Gastrocnemius medialis (tissue), 4 donors: ENCODE measurements around the gene ABCB8. TPM values are rescaled to one million over a fixed set of nuclear protein-coding genes. Genes with fewer than 3 reads are reported as not detected.

Experiments
- ATAC-seq, 2 donors: fragments of 150-250 bp; one replicate each; pipeline ENCODE4 v1.9.1; 2016
- DNase-seq, 2 donors: peaks; one replicate each; pipeline ENCODE4 v3.0.0-alpha.2; 2019
- H3K27ac ChIP-seq, 4 donors: fragments of 200-600 bp; sonication (generic); 1 replicate in 1 of 4; 2 replicates in 3 of 4; pipeline ENCODE4 v1.5.1; 2016 to 2018; ENCODE audit warnings: mild to moderate bottlenecking in 2 of 4, moderate library complexity in 1 of 4
- H3K27me3 ChIP-seq, 3 donors: fragments of 200-600 bp; sonication (generic) in 2 of 3; 1 replicate in 1 of 3; 2 replicates in 2 of 3; pipeline versions ENCODE4 v1.5.1 to v1.6.0; 2016 to 2019; ENCODE audit warnings: mild to moderate bottlenecking in 1 of 3, moderate library complexity in 1 of 3
- H3K36me3 ChIP-seq, 2 donors: fragments of 200-600 bp; sonication (generic) in 1 of 2; one replicate each; pipeline ENCODE4 v1.5.1; 2017 to 2018
- H3K4me1 ChIP-seq, 2 donors: fragments of 200-600 bp; sonication (generic) in 1 of 2; one replicate each; pipeline ENCODE4 v1.5.1; 2016 to 2017; ENCODE audit warnings: mild to moderate bottlenecking in 2 of 2
- H3K4me3 ChIP-seq, 4 donors: fragments of 200-600 bp; sonication (generic) in 3 of 4; 1 replicate in 1 of 4; 2 replicates in 3 of 4; pipeline ENCODE4 v1.5.1; 2016 to 2019; ENCODE audit warnings: mild to moderate bottlenecking in 2 of 4
- H3K9me3 ChIP-seq, 3 donors: fragments of 200-600 bp; sonication (generic) in 2 of 3; 1 replicate in 1 of 3; 2 replicates in 2 of 3; pipeline ENCODE4 v1.5.1; 2016 to 2019
- POLR2A ChIP-seq, 2 donors: fragments of 450-650 bp; IDR thresholded peaks; one replicate each; pipeline ENCODE4 v1.6.1; 2017; ENCODE audit warnings: antibody characterized with exemption in 2 of 2, mild to moderate bottlenecking in 2 of 2, moderate library complexity in 2 of 2
- in situ Hi-C, 4 donors: fragments of 200-750 bp; cut with MboI; loops; one replicate each; pipeline versions ENCODE4 v1.15.0 to v1.8.0; 2017; ENCODE audit warnings: low sequenced_read_pairs in 4 of 4
- intact Hi-C: fragments of 100-400 bp; cut with DNase I; formaldehyde crosslinking; loops from one replicate; pipeline ENCODE4 v1.15.1; 2023; ENCODE audit warnings: low total_unique reads
- total RNA-seq, 4 donors: library from RNA; depleted of rRNA; stranded (reverse); fragments of >200 nt; gene quantifications; one replicate each; pipeline versions ENCODE4 v1.1.0 to v1.2.3, GENCODE V29; 2016
- TF ChIP-seq, protein P1 (sequence below), 5 experiments: fragments of 450-650 bp in 3 of 5; fragments of 200-600 bp in 2 of 5; sonication (generic) in 2 of 5; IDR thresholded peaks in 4 of 5; conservative IDR thresholded peaks in 1 of 5; 1 replicate in 4 of 5; 2 replicates in 1 of 5; pipeline ENCODE4 v1.5.1; 2016 to 2019; ENCODE audit warnings: antibody characterized with exemption in 5 of 5, mild to moderate bottlenecking in 3 of 5, moderate library complexity in 3 of 5

The ABCB8 gene
- total RNA-seq, 4 donors from 2014 or later: 10.4 to 25.7 (median 16.2) TPM

- intact Hi-C loops: loop anchor here (10.0 kb wide), 1 partner anchor 208 kb away; no protein-coding TSS in a partner anchor
- peaks cover 20 to 37% (median 25%) of the 10 kb centered on the region in 3 donors for H3K27me3 ChIP-seq
- no peaks in the 10 kb centered on the region for H3K36me3 ChIP-seq
- H3K27ac ChIP-seq: no peak overlapping the region
- no peak for ATAC-seq
- H3K4me3 ChIP-seq: no peak overlapping the region
- no peaks in the 10 kb centered on the region for H3K9me3 ChIP-seq
- DNase-seq: no peak
- TF ChIP-seq POLR2A (IDR thresholded peaks at IDR 0.05): no peak
- TF ChIP-seq, protein P1, sequence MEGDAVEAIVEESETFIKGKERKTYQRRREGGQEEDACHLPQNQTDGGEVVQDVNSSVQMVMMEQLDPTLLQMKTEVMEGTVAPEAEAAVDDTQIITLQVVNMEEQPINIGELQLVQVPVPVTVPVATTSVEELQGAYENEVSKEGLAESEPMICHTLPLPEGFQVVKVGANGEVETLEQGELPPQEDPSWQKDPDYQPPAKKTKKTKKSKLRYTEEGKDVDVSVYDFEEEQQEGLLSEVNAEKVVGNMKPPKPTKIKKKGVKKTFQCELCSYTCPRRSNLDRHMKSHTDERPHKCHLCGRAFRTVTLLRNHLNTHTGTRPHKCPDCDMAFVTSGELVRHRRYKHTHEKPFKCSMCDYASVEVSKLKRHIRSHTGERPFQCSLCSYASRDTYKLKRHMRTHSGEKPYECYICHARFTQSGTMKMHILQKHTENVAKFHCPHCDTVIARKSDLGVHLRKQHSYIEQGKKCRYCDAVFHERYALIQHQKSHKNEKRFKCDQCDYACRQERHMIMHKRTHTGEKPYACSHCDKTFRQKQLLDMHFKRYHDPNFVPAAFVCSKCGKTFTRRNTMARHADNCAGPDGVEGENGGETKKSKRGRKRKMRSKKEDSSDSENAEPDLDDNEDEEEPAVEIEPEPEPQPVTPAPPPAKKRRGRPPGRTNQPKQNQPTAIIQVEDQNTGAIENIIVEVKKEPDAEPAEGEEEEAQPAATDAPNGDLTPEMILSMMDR (IDR thresholded peaks at IDR 0.05 in 4 of 5, conservative IDR thresholded peaks at IDR 0.05 in 1 of 5): no peak
- in situ Hi-C loops: loop anchor here (10.0 to 25.0 kb wide), 2 partner anchors 78 to 195 kb away; no protein-coding TSS in a partner anchor
- peaks cover 0 to 9% of the 10 kb centered on the region in 2 donors for H3K4me1 ChIP-seq
Measured at GRCh38 chr7:150982351-150982750, 45.9 kb upstream of the ABCB8 start.

GRCh38 chr7:150983893-150984368, 44.3 kb upstream of the ABCB8 start:
- Histone ChIP-seq H3K9me3 (no peaks in the 10 kb centered on the region), H3K27me3 (peaks cover 15 to 29% (median 17%) of the 10 kb centered on the region in 3 donors), H3K36me3 (no peaks in the 10 kb centered on the region), H3K27ac (no peak overlapping the region), H3K4me3 (no peak overlapping the region), H3K4me1 (peaks cover 0 to 7% of the 10 kb centered on the region in 2 donors)
- TF ChIP-seq POLR2A (IDR thresholded peaks at IDR 0.05): no peak
- TF ChIP-seq, protein P1 (IDR thresholded peaks at IDR 0.05 in 4 of 5, conservative IDR thresholded peaks at IDR 0.05 in 1 of 5): no peak
- in situ Hi-C loops: loop anchor here (10.0 to 25.0 kb wide), 2 partner anchors 79 to 197 kb away; no protein-coding TSS in a partner anchor
- intact Hi-C loops: loop anchor here (10.0 kb wide), 1 partner anchor 209 kb away; no protein-coding TSS in a partner anchor
- DNase-seq (no peak), ATAC-seq (no peak)

- no peak for DNase-seq
- no peak overlapping the region for H3K27ac ChIP-seq
- TF ChIP-seq POLR2A (IDR thresholded peaks at IDR 0.05): no peak
- TF ChIP-seq, protein P1 (IDR thresholded peaks at IDR 0.05 in 4 of 5, conservative IDR thresholded peaks at IDR 0.05 in 1 of 5): peak in 3 of 5 experiments; percentile 32 to 51 (median 33)
- no peak overlapping the region for H3K4me3 ChIP-seq
- no peaks in the 10 kb centered on the region for H3K36me3 ChIP-seq
- intact Hi-C loops (loop anchor here (10.0 kb wide), 1 partner anchor 211 kb away; no protein-coding TSS in a partner anchor), in situ Hi-C loops (loop anchor here (5.0 to 25.0 kb wide), 4 partner anchors 81 to 199 kb away; no protein-coding TSS in a partner anchor)
- no peaks in the 10 kb centered on the region for H3K9me3 ChIP-seq
- H3K4me1 ChIP-seq: peaks cover 0 to 7% of the 10 kb centered on the region in 2 donors
- peaks cover 5 to 7% (median 5%) of the 10 kb centered on the region in 3 donors for H3K27me3 ChIP-seq
- ATAC-seq: no peak
Measured at GRCh38 chr7:150986099-150986512, 42.1 kb upstream of the ABCB8 start.

- no peaks in the 10 kb centered on the region for H3K9me3 ChIP-seq
- peaks cover 2 to 5% (median 3%) of the 10 kb centered on the region in 3 donors for H3K27me3 ChIP-seq
- DNase-seq (no peak), ATAC-seq (no peak)
- H3K4me1 ChIP-seq: peaks cover 0 to 7% of the 10 kb centered on the region in 2 donors
- no peak overlapping the region for H3K4me3 ChIP-seq
- intact Hi-C loops: loop anchor here (10.0 kb wide), 1 partner anchor 212 kb away; no protein-coding TSS in a partner anchor
- H3K36me3 ChIP-seq: no peaks in the 10 kb centered on the region
- TF ChIP-seq, protein P1 (IDR thresholded peaks at IDR 0.05 in 4 of 5, conservative IDR thresholded peaks at IDR 0.05 in 1 of 5): no peak
- no peak for TF ChIP-seq POLR2A (IDR thresholded peaks at IDR 0.05)
- no peak overlapping the region for H3K27ac ChIP-seq
- in situ Hi-C loops: loop anchor here (5.0 to 25.0 kb wide), 4 partner anchors 82 to 199 kb away; no protein-coding TSS in a partner anchor
Measured at GRCh38 chr7:150986556-150986955, 41.7 kb upstream of the ABCB8 start.
